WTC11 (cell line): ENCODE results near the gene BRCA1. TPM values are rescaled to one million over a fixed set of nuclear protein-coding genes. Genes with fewer than 3 reads are reported as not detected.

ENCODE experiments used
- ATAC-seq: fragments of 200-7000 bp; cut with Tn5 transposase; 2 replicates; pipeline ENCODE4 v1.10.0; 2021; ENCODE audit warnings: mild to moderate bottlenecking, moderate library complexity
- CTCF ChIA-PET: fragments of 300-600 bp; sonication (Branson Sonifier 250); formaldehyde crosslinking; loops from one replicate; lab custom pipeline; 2021; ENCODE audit warnings: antibody characterized with exemption; lab: Charles Lee
- POLR2A ChIA-PET: fragments of 350-600 bp; sonication (Branson Sonifier 250); formaldehyde crosslinking; loops from one replicate; lab custom pipeline; 2021; ENCODE audit warnings: antibody characterized with exemption; lab: Charles Lee
- DNase-seq: peaks from one replicate; pipeline ENCODE4 v3.0.0; 2021; ENCODE audit warnings: low spot score
- H3K27ac Mint-ChIP-seq: 2 replicates; pipeline ENCODE4 v1.8.0; 2021; ENCODE audit warnings: mixed read lengths
- H3K27me3 Mint-ChIP-seq: 2 replicates; pipeline ENCODE4 v1.8.0; 2021; ENCODE audit warnings: low read depth, mild to moderate bottlenecking, moderate library complexity, mixed read lengths
- H3K36me3 Mint-ChIP-seq: 2 replicates; pipeline ENCODE4 v1.8.0; 2021; ENCODE audit warnings: mixed read lengths
- H3K4me1 Mint-ChIP-seq: 2 replicates; pipeline ENCODE4 v1.8.0; 2022; ENCODE audit warnings: mixed read lengths
- H3K4me3 Mint-ChIP-seq: 2 replicates; pipeline ENCODE4 v1.8.0; 2021; ENCODE audit warnings: mild to moderate bottlenecking, moderate library complexity, mixed read lengths
- H3K9me3 Mint-ChIP-seq: 2 replicates; pipeline ENCODE4 v1.8.0; 2021; ENCODE audit warnings: mixed read lengths
- CREB1 ChIP-seq: sonication (generic); formaldehyde crosslinking; IDR thresholded peaks from 2 replicates; pipeline ENCODE4 v1.8.0; 2023; ENCODE audit warnings: mild to moderate bottlenecking, missing genetic modification reagents
- ESRRA ChIP-seq: sonication (generic); formaldehyde crosslinking; IDR thresholded peaks from 2 replicates; pipeline ENCODE4 v1.8.1; 2022; ENCODE audit warnings: mild to moderate bottlenecking, missing genetic modification reagents, borderline replicate concordance
- FOXJ3 ChIP-seq: sonication (generic); formaldehyde crosslinking; IDR thresholded peaks from 2 replicates; pipeline ENCODE4 v1.9.0; 2021; ENCODE audit warnings: missing genetic modification reagents, mild to moderate bottlenecking, borderline replicate concordance
- GABPB1 ChIP-seq: sonication (generic); formaldehyde crosslinking; IDR thresholded peaks from 2 replicates; pipeline ENCODE4 v1.8.1; 2023; ENCODE audit warnings: mild to moderate bottlenecking, missing genetic modification reagents
- GTF2I ChIP-seq: fragments of 250-450 bp; sonication (Bioruptor Pico); conservative IDR thresholded peaks from 2 replicates; pipeline ENCODE4 v1.4.0; 2021; ENCODE audit warnings: mild to moderate bottlenecking
- KAT7 ChIP-seq: sonication (generic); formaldehyde crosslinking; IDR thresholded peaks from 2 replicates; pipeline ENCODE4 v1.8.1; 2023; ENCODE audit warnings: missing genetic modification reagents, mild to moderate bottlenecking, borderline replicate concordance
- MYBL2 ChIP-seq: sonication (generic); formaldehyde crosslinking; IDR thresholded peaks from 2 replicates; pipeline ENCODE4 v1.8.1; 2023; ENCODE audit warnings: mild to moderate bottlenecking, moderate library complexity, missing genetic modification reagents
- NFATC4 ChIP-seq: fragments of 250-450 bp; sonication (Bioruptor Pico); IDR thresholded peaks from 2 replicates; pipeline ENCODE4 v1.9.0; 2021; ENCODE audit warnings: mild to moderate bottlenecking
- NR2C2 ChIP-seq: sonication (generic); formaldehyde crosslinking; IDR thresholded peaks from 2 replicates; pipeline ENCODE4 v1.8.0; 2022; ENCODE audit warnings: mild to moderate bottlenecking, missing genetic modification reagents
- RORB ChIP-seq: fragments of 250-450 bp; sonication (Bioruptor Pico); IDR thresholded peaks from 2 replicates; pipeline ENCODE4 v1.9.0; 2021; ENCODE audit warnings: mild to moderate bottlenecking
- TEAD4 ChIP-seq: sonication (generic); formaldehyde crosslinking; IDR thresholded peaks from 2 replicates; pipeline ENCODE4 v1.8.0; 2022; ENCODE audit warnings: mild to moderate bottlenecking, missing genetic modification reagents
- ZNF138 ChIP-seq: sonication (generic); formaldehyde crosslinking; conservative IDR thresholded peaks from 2 replicates; pipeline ENCODE4 v1.8.1; 2022; ENCODE audit warnings: mild to moderate bottlenecking, moderate library complexity, missing genetic modification reagents
- ZNF416 ChIP-seq: fragments of 250-450 bp; sonication (Bioruptor Pico); IDR thresholded peaks from 2 replicates; pipeline ENCODE4 v1.9.0; 2021; ENCODE audit warnings: mild to moderate bottlenecking, inconsistent platforms
- ZNF423 ChIP-seq: fragments of 250-450 bp; sonication (Bioruptor Pico); IDR thresholded peaks from 2 replicates; pipeline ENCODE4 v2.1.2; 2022; ENCODE audit warnings: mild to moderate bottlenecking, moderate library complexity
- total RNA-seq: library from RNA; stranded (reverse); gene quantifications from 3 replicates; pipeline ENCODE4 v1.2.3, GENCODE V29; 2021
- TF ChIP-seq, protein P1 (sequence below): sonication (generic); formaldehyde crosslinking; IDR thresholded peaks from 2 replicates; pipeline ENCODE4 v1.8.1; 2023; ENCODE audit warnings: mild to moderate bottlenecking, missing genetic modification reagents
- TF ChIP-seq, protein P2 (sequence below): fragments of 250-450 bp; sonication (Bioruptor Pico); IDR thresholded peaks from 2 replicates; pipeline ENCODE4 v1.9.0; 2021; ENCODE audit warnings: mild to moderate bottlenecking
- TF ChIP-seq, protein P3 (sequence below): sonication (generic); formaldehyde crosslinking; IDR thresholded peaks from 2 replicates; pipeline ENCODE4 v1.8.1; 2022; ENCODE audit warnings: low read depth, missing genetic modification reagents, borderline replicate concordance
- TF ChIP-seq, protein P4 (sequence below): sonication (generic); formaldehyde crosslinking; IDR thresholded peaks from 2 replicates; pipeline ENCODE4 v1.8.1; 2023; ENCODE audit warnings: mild to moderate bottlenecking, missing genetic modification reagents, moderate library complexity
- TF ChIP-seq, protein P5 (sequence below): sonication (generic); formaldehyde crosslinking; IDR thresholded peaks from 2 replicates; pipeline ENCODE4 v1.8.0; 2022; ENCODE audit warnings: mild to moderate bottlenecking, missing genetic modification reagents
- TF ChIP-seq, protein P6 (sequence below): sonication (generic); formaldehyde crosslinking; IDR thresholded peaks from 2 replicates; pipeline ENCODE4 v1.8.0; 2023; ENCODE audit warnings: missing genetic modification reagents
- TF ChIP-seq, protein P7 (sequence below): sonication (generic); formaldehyde crosslinking; IDR thresholded peaks from 2 replicates; pipeline ENCODE4 v1.8.0; 2023; ENCODE audit warnings: missing genetic modification reagents, mild to moderate bottlenecking, borderline replicate concordance

The BRCA1 gene
- total RNA-seq, 1 experiment from 2014 or later: 37.8 TPM

DNA sequence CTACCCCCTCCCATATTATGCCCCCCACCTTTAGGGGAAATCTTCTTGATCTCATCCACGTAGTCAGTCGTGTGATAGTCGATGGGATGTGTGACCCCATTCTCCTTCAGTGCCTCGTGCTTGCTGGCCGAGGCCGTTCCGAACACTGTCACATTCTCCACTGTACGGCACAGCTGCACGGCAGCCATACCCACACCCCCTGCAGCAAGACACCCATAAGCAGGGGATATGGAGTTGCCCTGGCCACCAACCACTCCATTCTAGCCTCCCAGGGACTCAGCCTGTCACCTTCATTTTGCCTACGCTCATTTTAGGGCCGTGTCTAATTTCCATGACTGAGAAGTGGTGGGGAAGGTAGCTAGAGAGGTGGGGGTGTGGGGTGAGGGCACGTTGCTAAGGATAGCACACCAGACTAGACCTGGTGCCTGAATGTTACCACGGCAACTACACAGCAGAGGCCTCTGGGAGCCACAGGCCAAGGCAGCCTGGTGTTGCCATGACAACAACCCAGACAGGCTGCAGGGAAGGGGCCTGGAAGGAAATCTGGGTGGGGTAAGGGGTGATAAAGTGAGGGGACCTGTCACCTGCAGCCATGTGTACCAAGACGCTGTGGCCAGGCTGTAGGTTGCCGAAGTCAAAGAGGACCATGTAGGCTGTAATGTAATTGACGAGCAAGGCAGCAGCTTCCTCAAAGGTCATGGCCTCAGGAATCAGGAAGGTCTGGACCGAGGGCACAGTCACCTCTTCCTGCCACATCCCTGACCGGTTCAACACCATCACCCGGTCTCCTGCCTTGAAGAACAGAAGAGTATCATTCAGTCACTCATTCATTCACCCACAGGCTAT lies 106.9 kb downstream of the BRCA1 start:
- ChIA-PET POLR2A (no interaction called here), CTCF (interaction anchor here (1.6 kb wide), 1 partner anchor 20 kb away, joined by 6 read pairs; the partner anchor contains the start of gene RPL27)
- Mint-ChIP-seq H3K4me3 (no peak overlapping the region), H3K36me3 (peaks cover 25% of the 10 kb centered on the region), H3K27ac (no peak overlapping the region), H3K4me1 (peaks cover 42% of the 10 kb centered on the region), H3K9me3 (no peaks in the 10 kb centered on the region), H3K27me3 (no peaks in the 10 kb centered on the region)
- ATAC-seq (0 out of 2 replicates have a peak, but pooled peaks have one; percentile 2), DNase-seq (no peak)
- TF ChIP-seq, protein P1, sequence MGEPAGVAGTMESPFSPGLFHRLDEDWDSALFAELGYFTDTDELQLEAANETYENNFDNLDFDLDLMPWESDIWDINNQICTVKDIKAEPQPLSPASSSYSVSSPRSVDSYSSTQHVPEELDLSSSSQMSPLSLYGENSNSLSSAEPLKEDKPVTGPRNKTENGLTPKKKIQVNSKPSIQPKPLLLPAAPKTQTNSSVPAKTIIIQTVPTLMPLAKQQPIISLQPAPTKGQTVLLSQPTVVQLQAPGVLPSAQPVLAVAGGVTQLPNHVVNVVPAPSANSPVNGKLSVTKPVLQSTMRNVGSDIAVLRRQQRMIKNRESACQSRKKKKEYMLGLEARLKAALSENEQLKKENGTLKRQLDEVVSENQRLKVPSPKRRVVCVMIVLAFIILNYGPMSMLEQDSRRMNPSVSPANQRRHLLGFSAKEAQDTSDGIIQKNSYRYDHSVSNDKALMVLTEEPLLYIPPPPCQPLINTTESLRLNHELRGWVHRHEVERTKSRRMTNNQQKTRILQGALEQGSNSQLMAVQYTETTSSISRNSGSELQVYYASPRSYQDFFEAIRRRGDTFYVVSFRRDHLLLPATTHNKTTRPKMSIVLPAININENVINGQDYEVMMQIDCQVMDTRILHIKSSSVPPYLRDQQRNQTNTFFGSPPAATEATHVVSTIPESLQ (CRISPR knock-in tag): no peak
- TF ChIP-seq, protein P2, sequence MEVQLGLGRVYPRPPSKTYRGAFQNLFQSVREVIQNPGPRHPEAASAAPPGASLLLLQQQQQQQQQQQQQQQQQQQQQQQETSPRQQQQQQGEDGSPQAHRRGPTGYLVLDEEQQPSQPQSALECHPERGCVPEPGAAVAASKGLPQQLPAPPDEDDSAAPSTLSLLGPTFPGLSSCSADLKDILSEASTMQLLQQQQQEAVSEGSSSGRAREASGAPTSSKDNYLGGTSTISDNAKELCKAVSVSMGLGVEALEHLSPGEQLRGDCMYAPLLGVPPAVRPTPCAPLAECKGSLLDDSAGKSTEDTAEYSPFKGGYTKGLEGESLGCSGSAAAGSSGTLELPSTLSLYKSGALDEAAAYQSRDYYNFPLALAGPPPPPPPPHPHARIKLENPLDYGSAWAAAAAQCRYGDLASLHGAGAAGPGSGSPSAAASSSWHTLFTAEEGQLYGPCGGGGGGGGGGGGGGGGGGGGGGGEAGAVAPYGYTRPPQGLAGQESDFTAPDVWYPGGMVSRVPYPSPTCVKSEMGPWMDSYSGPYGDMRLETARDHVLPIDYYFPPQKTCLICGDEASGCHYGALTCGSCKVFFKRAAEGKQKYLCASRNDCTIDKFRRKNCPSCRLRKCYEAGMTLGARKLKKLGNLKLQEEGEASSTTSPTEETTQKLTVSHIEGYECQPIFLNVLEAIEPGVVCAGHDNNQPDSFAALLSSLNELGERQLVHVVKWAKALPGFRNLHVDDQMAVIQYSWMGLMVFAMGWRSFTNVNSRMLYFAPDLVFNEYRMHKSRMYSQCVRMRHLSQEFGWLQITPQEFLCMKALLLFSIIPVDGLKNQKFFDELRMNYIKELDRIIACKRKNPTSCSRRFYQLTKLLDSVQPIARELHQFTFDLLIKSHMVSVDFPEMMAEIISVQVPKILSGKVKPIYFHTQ (CRISPR knock-in tag): no peak
- TF ChIP-seq FOXJ3 (CRISPR knock-in tag) (no peak), ZNF416 (CRISPR knock-in tag) (no peak), NFATC4 (CRISPR knock-in tag) (no peak), CREB1 (no peak), RORB (CRISPR knock-in tag) (no peak), NR2C2 (CRISPR knock-in tag) (no peak), TEAD4 (CRISPR knock-in tag) (no peak), ZNF138 (CRISPR knock-in tag) (no peak), ESRRA (no peak), MYBL2 (CRISPR knock-in tag) (no peak), KAT7 (no peak), GABPB1 (CRISPR knock-in tag) (no peak), ZNF423 (CRISPR knock-in tag) (no peak)
- TF ChIP-seq, protein P3, sequence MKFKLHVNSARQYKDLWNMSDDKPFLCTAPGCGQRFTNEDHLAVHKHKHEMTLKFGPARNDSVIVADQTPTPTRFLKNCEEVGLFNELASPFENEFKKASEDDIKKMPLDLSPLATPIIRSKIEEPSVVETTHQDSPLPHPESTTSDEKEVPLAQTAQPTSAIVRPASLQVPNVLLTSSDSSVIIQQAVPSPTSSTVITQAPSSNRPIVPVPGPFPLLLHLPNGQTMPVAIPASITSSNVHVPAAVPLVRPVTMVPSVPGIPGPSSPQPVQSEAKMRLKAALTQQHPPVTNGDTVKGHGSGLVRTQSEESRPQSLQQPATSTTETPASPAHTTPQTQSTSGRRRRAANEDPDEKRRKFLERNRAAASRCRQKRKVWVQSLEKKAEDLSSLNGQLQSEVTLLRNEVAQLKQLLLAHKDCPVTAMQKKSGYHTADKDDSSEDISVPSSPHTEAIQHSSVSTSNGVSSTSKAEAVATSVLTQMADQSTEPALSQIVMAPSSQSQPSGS (CRISPR knock-in tag): no peak

DNA sequence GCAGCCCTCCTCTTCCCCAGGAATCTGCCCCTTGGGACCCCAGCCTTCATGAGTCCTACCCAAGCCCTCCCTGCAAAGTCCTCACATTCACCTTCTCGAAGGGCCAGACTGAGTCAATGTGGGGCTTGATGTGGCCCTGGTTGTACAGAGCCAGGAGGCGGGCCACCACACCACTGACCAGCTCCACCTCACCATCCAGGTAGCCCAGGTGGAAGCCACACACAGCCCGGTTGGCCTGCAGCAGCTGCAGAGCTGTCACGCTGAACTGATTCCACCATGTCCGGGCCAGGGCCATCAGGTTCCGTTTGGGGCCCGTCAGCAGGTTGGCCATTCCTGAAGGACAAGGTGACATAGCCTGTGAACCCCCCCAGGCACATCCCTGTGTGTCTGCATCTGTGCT lies 108.9 kb downstream of the BRCA1 start:
- no peaks in the 10 kb centered on the region for H3K27me3 Mint-ChIP-seq
- H3K36me3 Mint-ChIP-seq: peaks cover 25% of the 10 kb centered on the region
- no peak overlapping the region for H3K27ac Mint-ChIP-seq
- ATAC-seq (no peak), DNase-seq (no peak)
- no peaks in the 10 kb centered on the region for H3K9me3 Mint-ChIP-seq
- H3K4me1 Mint-ChIP-seq: peaks cover 47% of the 10 kb centered on the region
- CTCF ChIA-PET: interaction anchor here (0.9 kb wide), 1 partner anchor 18 kb away, joined by 3 read pairs; the partner anchor contains the start of gene RPL27
- POLR2A ChIA-PET: no interaction called here
- H3K4me3 Mint-ChIP-seq: no peak overlapping the region
- TF ChIP-seq ZNF138 (CRISPR knock-in tag) (no peak), GTF2I (CRISPR knock-in tag) (no peak)
- TF ChIP-seq, protein P4, sequence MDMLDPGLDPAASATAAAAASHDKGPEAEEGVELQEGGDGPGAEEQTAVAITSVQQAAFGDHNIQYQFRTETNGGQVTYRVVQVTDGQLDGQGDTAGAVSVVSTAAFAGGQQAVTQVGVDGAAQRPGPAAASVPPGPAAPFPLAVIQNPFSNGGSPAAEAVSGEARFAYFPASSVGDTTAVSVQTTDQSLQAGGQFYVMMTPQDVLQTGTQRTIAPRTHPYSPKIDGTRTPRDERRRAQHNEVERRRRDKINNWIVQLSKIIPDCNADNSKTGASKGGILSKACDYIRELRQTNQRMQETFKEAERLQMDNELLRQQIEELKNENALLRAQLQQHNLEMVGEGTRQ: no peak
- TF ChIP-seq, protein P5, sequence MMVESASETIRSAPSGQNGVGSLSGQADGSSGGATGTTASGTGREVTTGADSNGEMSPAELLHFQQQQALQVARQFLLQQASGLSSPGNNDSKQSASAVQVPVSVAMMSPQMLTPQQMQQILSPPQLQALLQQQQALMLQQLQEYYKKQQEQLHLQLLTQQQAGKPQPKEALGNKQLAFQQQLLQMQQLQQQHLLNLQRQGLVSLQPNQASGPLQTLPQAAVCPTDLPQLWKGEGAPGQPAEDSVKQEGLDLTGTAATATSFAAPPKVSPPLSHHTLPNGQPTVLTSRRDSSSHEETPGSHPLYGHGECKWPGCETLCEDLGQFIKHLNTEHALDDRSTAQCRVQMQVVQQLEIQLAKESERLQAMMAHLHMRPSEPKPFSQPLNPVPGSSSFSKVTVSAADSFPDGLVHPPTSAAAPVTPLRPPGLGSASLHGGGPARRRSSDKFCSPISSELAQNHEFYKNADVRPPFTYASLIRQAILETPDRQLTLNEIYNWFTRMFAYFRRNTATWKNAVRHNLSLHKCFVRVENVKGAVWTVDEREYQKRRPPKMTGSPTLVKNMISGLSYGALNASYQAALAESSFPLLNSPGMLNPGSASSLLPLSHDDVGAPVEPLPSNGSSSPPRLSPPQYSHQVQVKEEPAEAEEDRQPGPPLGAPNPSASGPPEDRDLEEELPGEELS (CRISPR knock-in tag): no peak
- TF ChIP-seq, protein P6, sequence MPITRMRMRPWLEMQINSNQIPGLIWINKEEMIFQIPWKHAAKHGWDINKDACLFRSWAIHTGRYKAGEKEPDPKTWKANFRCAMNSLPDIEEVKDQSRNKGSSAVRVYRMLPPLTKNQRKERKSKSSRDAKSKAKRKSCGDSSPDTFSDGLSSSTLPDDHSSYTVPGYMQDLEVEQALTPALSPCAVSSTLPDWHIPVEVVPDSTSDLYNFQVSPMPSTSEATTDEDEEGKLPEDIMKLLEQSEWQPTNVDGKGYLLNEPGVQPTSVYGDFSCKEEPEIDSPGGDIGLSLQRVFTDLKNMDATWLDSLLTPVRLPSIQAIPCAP (CRISPR knock-in tag): no peak
- TF ChIP-seq, protein P7, sequence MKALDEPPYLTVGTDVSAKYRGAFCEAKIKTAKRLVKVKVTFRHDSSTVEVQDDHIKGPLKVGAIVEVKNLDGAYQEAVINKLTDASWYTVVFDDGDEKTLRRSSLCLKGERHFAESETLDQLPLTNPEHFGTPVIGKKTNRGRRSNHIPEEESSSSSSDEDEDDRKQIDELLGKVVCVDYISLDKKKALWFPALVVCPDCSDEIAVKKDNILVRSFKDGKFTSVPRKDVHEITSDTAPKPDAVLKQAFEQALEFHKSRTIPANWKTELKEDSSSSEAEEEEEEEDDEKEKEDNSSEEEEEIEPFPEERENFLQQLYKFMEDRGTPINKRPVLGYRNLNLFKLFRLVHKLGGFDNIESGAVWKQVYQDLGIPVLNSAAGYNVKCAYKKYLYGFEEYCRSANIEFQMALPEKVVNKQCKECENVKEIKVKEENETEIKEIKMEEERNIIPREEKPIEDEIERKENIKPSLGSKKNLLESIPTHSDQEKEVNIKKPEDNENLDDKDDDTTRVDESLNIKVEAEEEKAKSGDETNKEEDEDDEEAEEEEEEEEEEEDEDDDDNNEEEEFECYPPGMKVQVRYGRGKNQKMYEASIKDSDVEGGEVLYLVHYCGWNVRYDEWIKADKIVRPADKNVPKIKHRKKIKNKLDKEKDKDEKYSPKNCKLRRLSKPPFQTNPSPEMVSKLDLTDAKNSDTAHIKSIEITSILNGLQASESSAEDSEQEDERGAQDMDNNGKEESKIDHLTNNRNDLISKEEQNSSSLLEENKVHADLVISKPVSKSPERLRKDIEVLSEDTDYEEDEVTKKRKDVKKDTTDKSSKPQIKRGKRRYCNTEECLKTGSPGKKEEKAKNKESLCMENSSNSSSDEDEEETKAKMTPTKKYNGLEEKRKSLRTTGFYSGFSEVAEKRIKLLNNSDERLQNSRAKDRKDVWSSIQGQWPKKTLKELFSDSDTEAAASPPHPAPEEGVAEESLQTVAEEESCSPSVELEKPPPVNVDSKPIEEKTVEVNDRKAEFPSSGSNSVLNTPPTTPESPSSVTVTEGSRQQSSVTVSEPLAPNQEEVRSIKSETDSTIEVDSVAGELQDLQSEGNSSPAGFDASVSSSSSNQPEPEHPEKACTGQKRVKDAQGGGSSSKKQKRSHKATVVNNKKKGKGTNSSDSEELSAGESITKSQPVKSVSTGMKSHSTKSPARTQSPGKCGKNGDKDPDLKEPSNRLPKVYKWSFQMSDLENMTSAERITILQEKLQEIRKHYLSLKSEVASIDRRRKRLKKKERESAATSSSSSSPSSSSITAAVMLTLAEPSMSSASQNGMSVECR: no peak
